Measurements from ENCODE around the gene STAC3.

The STAC3 gene

GRCh38 chr12:57223191-57224165 lies 27.5 kb downstream of the STAC3 start:
- Histone ChIP-seq H3K27ac (ENCODE audit: extremely low read depth, low read depth, low read length) (no peak overlapping the region), H3K4me3 (ENCODE audit: low read depth, low read length) (no peak overlapping the region), H3K9me3 (ENCODE audit: control insufficient read depth, insufficient read depth, low read depth, low read length) (no peaks in the 10 kb centered on the region), H3K36me3 (ENCODE audit: control insufficient read depth in 2 of 2, insufficient read depth in 1 of 2, low read length in 2 of 2) (no peaks in the 10 kb centered on the region), H3K4me1 (ENCODE audit: control insufficient read depth, insufficient read depth, low read length) (peaks cover 2% of the 10 kb centered on the region; the same call in 1 of the 2 replicates)
- CTCF ChIA-PET, result interaction anchor here (2.0 to 13.7 kb wide), 2 partner anchors 10 to 16 kb away, joined by 7 to 192 read pairs; a partner anchor contains a TSS
- peak; percentile 59; the same call in 1 of the 2 replicates for TF ChIP-seq ZNF776 (tag by site-specific recombination; IDR thresholded peaks at IDR 0.05; ENCODE audit: borderline replicate concordance)
- peak; percentile 43 for TF ChIP-seq ZNF600 (tag by site-specific recombination; IDR thresholded peaks at IDR 0.05)
- peak; percentile 37; the same call in 1 of the 2 replicates for TF ChIP-seq ZSCAN4 (tag by site-specific recombination; IDR thresholded peaks at IDR 0.05)
- TF ChIP-seq ZNF785 (tag by site-specific recombination; IDR thresholded peaks at IDR 0.05), result no peak
- TF ChIP-seq ZNF692 (tag by site-specific recombination; IDR thresholded peaks at IDR 0.05), result no peak
- no peak for TF ChIP-seq ZNF792 (tag by site-specific recombination; IDR thresholded peaks at IDR 0.05)
- TF ChIP-seq ZBTB11 (tag by site-specific recombination; conservative IDR thresholded peaks at IDR 0.05; ENCODE audit: low read depth), result no peak
- peak; percentile 86; the same call in 1 of the 2 replicates for TF ChIP-seq ZNF621 (tag by site-specific recombination; IDR thresholded peaks at IDR 0.05)
- TF ChIP-seq GFI1B (tag by site-specific recombination; IDR thresholded peaks at IDR 0.05), result no peak
- TF ChIP-seq ZNF596 (tag by site-specific recombination; IDR thresholded peaks at IDR 0.05), result peak; percentile 29; the same call in 1 of the 2 replicates
- TF ChIP-seq EGR2 (tag by site-specific recombination; IDR thresholded peaks at IDR 0.05; ENCODE audit: low read depth), result peak; percentile 55
- TF ChIP-seq ZFHX2 (tag by site-specific recombination; conservative IDR thresholded peaks at IDR 0.05), result peak; percentile 79
- no peak for TF ChIP-seq ZNF529 (tag by site-specific recombination; IDR thresholded peaks at IDR 0.05; ENCODE audit: insufficient replicate concordance)
- TF ChIP-seq ZNF645 (tag by site-specific recombination; IDR thresholded peaks at IDR 0.05), result peak; percentile 51; the same call in 1 of the 2 replicates
- TF ChIP-seq ZNF19 (tag by site-specific recombination; IDR thresholded peaks at IDR 0.05; ENCODE audit: low read depth), result no peak
- 0 out of 2 replicates have a peak, but pooled peaks have one; percentile 23 for TF ChIP-seq IKZF3 (tag by site-specific recombination; IDR thresholded peaks at IDR 0.05)
- no peak for TF ChIP-seq KLF10 (tag by site-specific recombination; IDR thresholded peaks at IDR 0.05)
- POLR2A ChIA-PET, result no interaction called here

All from HEK293 (cell line).